Type B pancreatic cell (in vitro differentiated cells): ENCODE data around the gene MBOAT2. TPM values are rescaled to one million over a fixed set of nuclear protein-coding genes. Genes with fewer than 3 reads are reported as not detected.
"Not testable (repeated sequence)": the region's sequence is repeated elsewhere in the genome, so short reads cannot be mapped to it uniquely, and the experiment has no call there.

Experiments used
- DNase-seq: peaks from one replicate; pipeline ENCODE4 v3.0.0; 2021; ENCODE audit warnings: mixed read lengths; ENCODE audit not compliant: unreplicated experiment; ENCODE audit errors: extremely low spot score
- H3K27ac Mint-ChIP-seq: 2 replicates; pipeline ENCODE4 v1.8.0; 2021; ENCODE audit warnings: mild to moderate bottlenecking, mixed read lengths
- H3K27me3 Mint-ChIP-seq: 2 replicates; pipeline ENCODE4 v1.8.0; 2021; ENCODE audit warnings: mixed read lengths
- H3K36me3 Mint-ChIP-seq: 2 replicates; pipeline ENCODE4 v1.8.0; 2021; ENCODE audit warnings: mixed read lengths
- H3K4me1 Mint-ChIP-seq: one replicate; pipeline ENCODE4 v1.8.0; 2021; ENCODE audit warnings: mixed read lengths; ENCODE audit not compliant: unreplicated experiment
- H3K4me3 Mint-ChIP-seq: 2 replicates; pipeline ENCODE4 v1.8.0; 2021; ENCODE audit warnings: mild to moderate bottlenecking, mixed read lengths
- H3K9me3 Mint-ChIP-seq: 2 replicates; pipeline ENCODE4 v1.8.0; 2021; ENCODE audit warnings: mixed read lengths
- total RNA-seq: library from RNA; stranded (reverse); gene quantifications from 2 replicates; pipeline ENCODE4 v1.2.1, GENCODE V29; 2021; ENCODE audit warnings: low replicate concordance
- TF ChIP-seq, protein P1 (sequence below): fragments of 200-600 bp; sonication (generic); conservative IDR thresholded peaks from 2 replicates; pipeline ENCODE4 v1.5.0; 2021; ENCODE audit warnings: antibody characterized with exemption, mild to moderate bottlenecking

The MBOAT2 gene
- total RNA-seq, 1 donor from 2014 or later: 60.8 TPM

DNA sequence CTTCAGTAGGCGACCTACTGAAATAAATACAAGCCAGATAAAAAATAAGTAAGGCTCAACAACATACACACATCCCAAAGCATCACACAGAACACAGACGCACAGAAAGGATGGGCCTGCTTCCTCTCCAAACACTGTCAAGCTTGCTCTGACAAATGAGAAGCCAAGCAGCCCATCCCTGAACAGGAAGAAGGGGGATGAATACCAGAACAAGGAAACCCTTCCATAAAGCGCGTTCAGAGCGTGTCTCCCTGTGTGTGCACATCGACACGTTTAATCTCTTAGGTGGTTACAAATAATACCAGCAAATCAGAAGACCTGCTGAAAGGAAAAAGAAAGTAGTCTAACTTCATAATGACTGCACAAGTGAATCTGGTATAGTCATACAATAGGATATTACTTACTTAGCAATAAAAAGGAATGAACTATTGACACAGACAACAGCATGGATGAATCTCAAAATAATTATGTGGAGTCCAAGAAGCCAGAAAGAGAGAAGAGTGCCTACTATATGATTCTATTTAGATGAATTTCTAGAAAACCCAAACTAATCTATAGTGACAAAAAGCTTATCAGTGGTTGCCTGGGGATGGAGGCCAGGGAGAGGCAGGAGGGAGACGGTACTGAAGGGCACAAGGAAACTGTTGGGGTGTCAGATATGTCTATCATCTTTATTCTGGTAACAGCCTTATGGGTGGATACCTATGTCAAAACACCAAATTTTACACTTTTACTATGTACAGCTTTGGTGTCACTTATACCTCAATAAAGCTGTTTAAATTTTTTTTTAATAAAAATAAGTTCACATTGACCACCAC, 26.8 kb downstream of the MBOAT2 start:
- no peaks in the 10 kb centered on the region for H3K4me1 Mint-ChIP-seq
- no peak overlapping the region for H3K4me3 Mint-ChIP-seq
- DNase-seq: no peak
- H3K36me3 Mint-ChIP-seq: no peaks in the 10 kb centered on the region
- no peak overlapping the region for H3K27ac Mint-ChIP-seq
- no peaks in the 10 kb centered on the region for H3K27me3 Mint-ChIP-seq
- no peaks in the 10 kb centered on the region for H3K9me3 Mint-ChIP-seq
- TF ChIP-seq, protein P1, sequence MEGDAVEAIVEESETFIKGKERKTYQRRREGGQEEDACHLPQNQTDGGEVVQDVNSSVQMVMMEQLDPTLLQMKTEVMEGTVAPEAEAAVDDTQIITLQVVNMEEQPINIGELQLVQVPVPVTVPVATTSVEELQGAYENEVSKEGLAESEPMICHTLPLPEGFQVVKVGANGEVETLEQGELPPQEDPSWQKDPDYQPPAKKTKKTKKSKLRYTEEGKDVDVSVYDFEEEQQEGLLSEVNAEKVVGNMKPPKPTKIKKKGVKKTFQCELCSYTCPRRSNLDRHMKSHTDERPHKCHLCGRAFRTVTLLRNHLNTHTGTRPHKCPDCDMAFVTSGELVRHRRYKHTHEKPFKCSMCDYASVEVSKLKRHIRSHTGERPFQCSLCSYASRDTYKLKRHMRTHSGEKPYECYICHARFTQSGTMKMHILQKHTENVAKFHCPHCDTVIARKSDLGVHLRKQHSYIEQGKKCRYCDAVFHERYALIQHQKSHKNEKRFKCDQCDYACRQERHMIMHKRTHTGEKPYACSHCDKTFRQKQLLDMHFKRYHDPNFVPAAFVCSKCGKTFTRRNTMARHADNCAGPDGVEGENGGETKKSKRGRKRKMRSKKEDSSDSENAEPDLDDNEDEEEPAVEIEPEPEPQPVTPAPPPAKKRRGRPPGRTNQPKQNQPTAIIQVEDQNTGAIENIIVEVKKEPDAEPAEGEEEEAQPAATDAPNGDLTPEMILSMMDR: no peak

DNA sequence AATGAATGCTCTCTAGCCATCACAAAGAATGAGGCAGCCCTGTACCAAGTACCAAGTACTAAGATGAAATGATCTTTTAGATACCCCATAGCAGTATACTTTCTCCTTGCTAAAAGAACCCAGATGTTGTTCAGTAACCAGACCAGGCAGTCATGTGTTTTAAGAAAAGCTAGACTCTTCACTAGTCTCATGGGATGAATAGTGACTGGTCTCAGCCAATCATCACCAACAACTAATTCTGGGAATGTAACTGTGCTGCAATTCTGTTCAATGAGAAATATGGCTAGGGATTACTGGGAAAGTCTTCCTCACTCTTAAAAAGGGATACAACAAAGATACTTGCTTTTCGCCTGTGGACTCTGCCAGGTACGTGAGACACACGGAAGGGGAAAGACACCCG, 29.5 kb downstream of the MBOAT2 start:
- no peaks in the 10 kb centered on the region for H3K36me3 Mint-ChIP-seq
- no peaks in the 10 kb centered on the region for H3K27me3 Mint-ChIP-seq
- H3K4me1 Mint-ChIP-seq: no peaks in the 10 kb centered on the region
- DNase-seq: no peak
- no peak overlapping the region for H3K27ac Mint-ChIP-seq
- H3K4me3 Mint-ChIP-seq: no peak overlapping the region
- H3K9me3 Mint-ChIP-seq: no peaks in the 10 kb centered on the region
- TF ChIP-seq, protein P1: no peak

DNA sequence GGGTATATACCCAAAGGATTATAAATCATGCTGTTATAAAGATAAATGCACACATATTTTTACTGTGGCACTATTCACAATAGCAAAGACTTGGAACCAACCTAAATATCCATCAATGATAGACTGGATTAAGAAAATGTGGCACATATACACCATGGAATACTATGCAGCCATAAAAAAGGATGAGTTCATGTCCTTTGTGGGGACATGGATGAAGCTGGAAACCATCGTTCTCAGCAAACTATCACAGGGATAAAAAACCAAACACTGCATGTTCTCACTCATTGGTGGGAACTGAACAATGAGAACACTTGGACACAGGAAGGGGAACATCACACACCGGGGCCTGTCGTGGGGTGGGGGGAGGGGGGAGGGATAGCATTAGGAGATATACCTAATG, 30.5 kb downstream of the MBOAT2 start:
- not testable (repeated sequence) for H3K27me3 Mint-ChIP-seq, H3K9me3 Mint-ChIP-seq, H3K27ac Mint-ChIP-seq, DNase-seq, H3K4me3 Mint-ChIP-seq, H3K4me1 Mint-ChIP-seq, H3K36me3 Mint-ChIP-seq

DNA sequence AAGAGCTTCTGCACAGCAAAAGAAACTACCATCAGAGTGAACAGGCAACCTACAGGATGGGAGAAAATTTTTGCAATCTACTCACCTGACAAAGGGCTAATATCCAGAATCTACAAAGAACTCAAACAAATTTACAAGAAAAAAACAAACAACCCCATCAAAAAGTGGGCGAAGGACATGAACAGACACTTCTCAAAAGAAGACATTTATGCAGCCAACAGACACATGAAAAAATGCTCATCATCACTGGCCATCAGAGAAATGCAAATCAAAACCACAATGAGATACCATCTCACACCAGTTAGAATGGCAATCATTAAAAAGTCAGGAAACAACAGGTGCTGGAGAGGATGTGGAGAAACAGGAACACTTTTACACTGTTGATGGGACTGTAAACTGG, 30.9 kb downstream of the MBOAT2 start:
- H3K4me3 Mint-ChIP-seq, H3K4me1 Mint-ChIP-seq, H3K27ac Mint-ChIP-seq, DNase-seq, H3K36me3 Mint-ChIP-seq, H3K9me3 Mint-ChIP-seq, H3K27me3 Mint-ChIP-seq: not testable (repeated sequence)

DNA sequence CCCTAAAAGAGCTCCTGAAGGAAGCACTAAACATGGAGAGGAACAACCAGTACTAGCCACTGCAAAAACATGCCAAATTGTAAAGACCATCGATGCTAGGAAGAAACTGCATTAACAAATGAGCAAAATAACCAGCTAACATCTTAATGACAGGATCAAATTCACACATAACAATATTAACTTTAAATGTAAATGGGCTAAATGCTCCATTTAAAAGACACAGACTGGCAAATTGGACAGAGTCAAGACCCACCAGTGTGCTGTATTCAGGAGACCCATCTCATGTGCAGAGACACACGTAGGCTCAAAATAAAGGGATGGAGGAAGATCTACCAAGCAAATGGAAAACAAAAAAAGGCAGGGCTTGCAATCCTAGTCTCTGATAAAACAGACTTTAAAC, 34.1 kb downstream of the MBOAT2 start:
- not testable (repeated sequence) for H3K27ac Mint-ChIP-seq, H3K9me3 Mint-ChIP-seq, H3K4me1 Mint-ChIP-seq, DNase-seq, H3K4me3 Mint-ChIP-seq, H3K27me3 Mint-ChIP-seq, H3K36me3 Mint-ChIP-seq

DNA sequence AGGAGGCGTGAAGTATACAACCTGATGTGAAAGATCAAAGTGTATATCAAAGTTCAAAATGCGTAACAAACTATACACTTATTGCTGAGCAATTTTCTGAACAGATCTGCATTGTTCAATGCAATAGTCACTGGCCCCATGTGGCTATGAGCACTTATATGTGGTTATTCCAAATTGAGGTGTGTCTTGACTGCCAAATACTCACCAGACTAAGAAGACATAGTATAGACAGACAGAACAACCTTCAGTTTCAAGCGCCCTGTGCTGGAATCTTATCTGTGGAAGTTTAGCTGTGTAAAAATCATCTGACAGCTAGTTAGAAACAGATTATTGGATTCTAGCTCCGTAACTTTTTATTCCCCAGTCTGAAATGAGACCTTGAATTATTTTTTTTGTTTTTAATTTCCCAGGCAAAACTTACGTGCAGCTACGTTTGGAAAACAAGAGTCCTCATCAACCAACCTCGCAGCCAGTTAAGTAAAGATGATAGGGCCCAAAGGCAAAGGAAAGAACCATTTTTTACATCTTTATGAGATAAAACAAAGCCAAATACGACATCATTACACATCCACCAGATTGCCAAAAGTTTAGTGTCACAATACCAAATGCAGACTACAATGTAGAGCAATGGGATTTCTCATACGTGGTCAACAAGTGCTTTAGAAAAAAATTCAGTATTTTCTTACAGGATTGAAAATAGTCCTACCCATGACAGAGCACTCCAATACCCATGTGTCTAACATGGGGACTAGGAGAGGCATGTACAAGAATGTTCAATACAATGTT, 37.2 kb downstream of the MBOAT2 start:
- no peak for DNase-seq
- peaks cover 5% of the 10 kb centered on the region for H3K4me1 Mint-ChIP-seq
- TF ChIP-seq, protein P1: no peak
- no peak overlapping the region for H3K4me3 Mint-ChIP-seq
- H3K9me3 Mint-ChIP-seq: no peaks in the 10 kb centered on the region
- H3K27ac Mint-ChIP-seq: no peak overlapping the region
- no peaks in the 10 kb centered on the region for H3K27me3 Mint-ChIP-seq
- peaks cover 5% of the 10 kb centered on the region for H3K36me3 Mint-ChIP-seq
